ENCODE data around the gene SERINC2.

- TF ChIP-seq ZNF8 (CRISPR knock-in tag; IDR thresholded peaks at IDR 0.05): no peak
- no peak for TF ChIP-seq RARB (CRISPR knock-in tag; IDR thresholded peaks at IDR 0.05)
- no peak for TF ChIP-seq POU6F1 (CRISPR knock-in tag; IDR thresholded peaks at IDR 0.05; ENCODE audit: borderline replicate concordance, low read depth)
Observed at GRCh38 chr1:31401241-31401640, 11.8 kb upstream of the SERINC2 start.
